ENCODE data around the gene ADCYAP1.

- TF ChIP-seq CTCF (conservative IDR thresholded peaks at IDR 0.05) (no peak), EZH2 (IDR thresholded peaks at IDR 0.05; ENCODE audit: low read depth) (no peak)
Measured at GRCh38 chr18:907885-908757, 3.5 kb downstream of the ADCYAP1 start.
